Lung (tissue), 12 donors: Measurements from ENCODE around the gene OTUD5. TPM values are rescaled to one million over a fixed set of nuclear protein-coding genes. Genes with fewer than 3 reads are reported as not detected.

ENCODE experiments used
- ATAC-seq: fragments of 200-7000 bp; cut with Tn5 transposase; one replicate; pipeline ENCODE4 v1.9.1; 2020; ENCODE audit warnings: moderate number of reproducible peaks; ENCODE audit not compliant: insufficient read depth, low FRiP score
- DNase-seq, 3 donors: peaks; one replicate each; pipeline ENCODE4 v3.0.0-alpha.2; 2013 to 2017
- H3K27ac ChIP-seq, 2 donors: one replicate each; pipeline ENCODE4 v1.5.1; 2013; ENCODE audit warnings: mild to moderate bottlenecking in 2 of 2, moderate library complexity in 2 of 2, control low read depth in 1 of 2, inconsistent platforms in 1 of 2, low read depth in 1 of 2, low read length in 1 of 2
- H3K27me3 ChIP-seq, 3 donors: one replicate each; pipeline ENCODE4 v1.5.1; 2013; ENCODE audit warnings: low read length in 2 of 3; ENCODE audit not compliant: control insufficient read depth in 3 of 3, insufficient read depth in 3 of 3
- H3K36me3 ChIP-seq, 4 donors: one replicate each; pipeline ENCODE4 v1.5.1; 2013; ENCODE audit warnings: low read length in 4 of 4, mild to moderate bottlenecking in 1 of 4, moderate library complexity in 1 of 4; ENCODE audit not compliant: control insufficient read depth in 4 of 4, insufficient read depth in 4 of 4
- H3K4me1 ChIP-seq, 5 donors: one replicate each; pipeline ENCODE4 v1.5.1; 2013; ENCODE audit warnings: low read length in 5 of 5, mild to moderate bottlenecking in 2 of 5, moderate library complexity in 1 of 5; ENCODE audit not compliant: control insufficient read depth in 5 of 5, insufficient read depth in 5 of 5
- H3K4me3 ChIP-seq: one replicate; pipeline ENCODE4 v1.5.1; 2013; ENCODE audit warnings: mild to moderate bottlenecking, control low read depth, moderate library complexity
- H3K9ac ChIP-seq, 2 donors: one replicate each; pipeline ENCODE4 v1.5.1; 2013; ENCODE audit warnings: low read length in 2 of 2, control low read depth in 1 of 2; ENCODE audit not compliant: insufficient read depth in 1 of 2
- H3K9me3 ChIP-seq, 4 donors: one replicate each; pipeline ENCODE4 v1.5.1; 2013; ENCODE audit warnings: low read length in 3 of 4, mild to moderate bottlenecking in 1 of 4, moderate library complexity in 1 of 4; ENCODE audit not compliant: control insufficient read depth in 4 of 4, insufficient read depth in 3 of 4
- WGBS, 2 donors: extraction: QIAGEN DNeasy Blood & Tissue Kit; methylation state at CpG; one replicate each; pipeline ENCODE4 v1.1.7; 2013; 5-methylcytosine and 5-hydroxymethylcytosine counted together
- polyA plus RNA-seq, 2 donors: library from polyadenylated mRNA; stranded (reverse); fragments of 200-250 nt; gene quantifications; one replicate each; pipeline ENCODE4 v1.2.1, GENCODE V29; 2013
- total RNA-seq, 2 donors: library from RNA; depleted of rRNA in 1 of 2; stranded (reverse); fragments of >200 nt in 1 of 2; gene quantifications; one replicate each; pipeline ENCODE4 v1.2.1, GENCODE V29; 2014 to 2021
- TF ChIP-seq, protein P1 (sequence below): IDR thresholded peaks from 2 replicates; pipeline ENCODE4 v1.5.1; 2012; ENCODE audit warnings: mild to moderate bottlenecking; ENCODE audit errors: control extremely low read depth, extremely low read depth
- donor health status: control.
- donor health status: control.
- donor health status: Bipolar disorder and iron deficiency.
- donor health status: healthy.
- donor health status: DM: yes; HTN: yes; CAD: no.

Gene OTUD5
- total and polyA plus RNA-seq, 4 donors, result 32.4 to 48.2 (median 35.7) TPM

DNA sequence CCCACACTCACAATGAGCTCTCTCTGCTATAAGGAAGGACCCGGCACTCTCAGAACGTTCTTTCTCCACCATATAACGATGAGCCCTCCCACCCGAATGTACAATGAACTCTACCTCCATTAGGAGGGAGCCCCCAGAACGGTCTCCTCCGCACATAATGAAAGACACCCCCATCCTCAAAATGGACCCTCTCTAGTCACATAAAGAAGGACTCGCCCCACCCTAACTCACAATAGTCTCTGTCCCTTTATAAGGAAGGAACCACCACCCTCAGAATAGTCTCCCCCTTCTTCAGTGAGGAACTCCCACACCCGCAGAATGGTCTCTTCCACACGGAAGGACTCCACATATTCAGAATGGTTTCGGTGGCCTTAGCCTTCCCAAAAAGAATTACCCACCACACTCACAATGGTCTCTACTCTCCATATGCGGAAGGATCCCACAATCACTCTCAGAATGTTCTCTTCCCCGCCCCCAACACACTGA, 46.4 kb downstream of the OTUD5 start:
- ATAC-seq (no peak), DNase-seq (no peak)
- TF ChIP-seq, protein P1, sequence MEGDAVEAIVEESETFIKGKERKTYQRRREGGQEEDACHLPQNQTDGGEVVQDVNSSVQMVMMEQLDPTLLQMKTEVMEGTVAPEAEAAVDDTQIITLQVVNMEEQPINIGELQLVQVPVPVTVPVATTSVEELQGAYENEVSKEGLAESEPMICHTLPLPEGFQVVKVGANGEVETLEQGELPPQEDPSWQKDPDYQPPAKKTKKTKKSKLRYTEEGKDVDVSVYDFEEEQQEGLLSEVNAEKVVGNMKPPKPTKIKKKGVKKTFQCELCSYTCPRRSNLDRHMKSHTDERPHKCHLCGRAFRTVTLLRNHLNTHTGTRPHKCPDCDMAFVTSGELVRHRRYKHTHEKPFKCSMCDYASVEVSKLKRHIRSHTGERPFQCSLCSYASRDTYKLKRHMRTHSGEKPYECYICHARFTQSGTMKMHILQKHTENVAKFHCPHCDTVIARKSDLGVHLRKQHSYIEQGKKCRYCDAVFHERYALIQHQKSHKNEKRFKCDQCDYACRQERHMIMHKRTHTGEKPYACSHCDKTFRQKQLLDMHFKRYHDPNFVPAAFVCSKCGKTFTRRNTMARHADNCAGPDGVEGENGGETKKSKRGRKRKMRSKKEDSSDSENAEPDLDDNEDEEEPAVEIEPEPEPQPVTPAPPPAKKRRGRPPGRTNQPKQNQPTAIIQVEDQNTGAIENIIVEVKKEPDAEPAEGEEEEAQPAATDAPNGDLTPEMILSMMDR, result no peak
- H3K36me3 ChIP-seq, result peaks cover 0 to 7% (median 1%) of the 10 kb centered on the region in 4 donors
- peaks cover 0 to 4% (median 0%) of the 10 kb centered on the region in 4 donors for H3K9me3 ChIP-seq
- H3K4me1 ChIP-seq, result peaks cover 0 to 8% (median 5%) of the 10 kb centered on the region in 5 donors
- peak overlapping the region; percentile 62 for H3K4me3 ChIP-seq
- H3K27ac ChIP-seq, result peak overlapping the region; percentile 76 to 81
- H3K27me3 ChIP-seq, result no peaks in the 10 kb centered on the region
- 1 to 24% methylated on average over 10 to 12 of the region's 12 CpGs for WGBS, 2 donors
- peak overlapping the region in 1 of 2 donors; percentile 41 for H3K9ac ChIP-seq

- no peak overlapping the region for H3K4me3 ChIP-seq
- peaks cover 0 to 4% (median 0%) of the 10 kb centered on the region in 4 donors for H3K9me3 ChIP-seq
- peaks cover 0 to 8% (median 5%) of the 10 kb centered on the region in 5 donors for H3K4me1 ChIP-seq
- 90 to 91% methylated on average over 8 to 17 of the region's 17 CpGs for WGBS, 2 donors
- H3K9ac ChIP-seq, result no peak overlapping the region
- H3K36me3 ChIP-seq, result peaks cover 0 to 12% (median 1%) of the 10 kb centered on the region in 4 donors
- TF ChIP-seq, protein P1, result no peak
- no peak overlapping the region for H3K27ac ChIP-seq
- H3K27me3 ChIP-seq, result no peaks in the 10 kb centered on the region
- DNase-seq (no peak), ATAC-seq (no peak)
Observed at GRCh38 chrX:48909703-48910294, 47.6 kb downstream of the OTUD5 start.

GRCh38 chrX:48908600-48908999, 48.8 kb downstream of the OTUD5 start:
- TF ChIP-seq, protein P1, result no peak
- peaks cover 0 to 8% (median 5%) of the 10 kb centered on the region in 5 donors for H3K4me1 ChIP-seq
- peaks cover 0 to 7% (median 3%) of the 10 kb centered on the region in 4 donors for H3K36me3 ChIP-seq
- no peaks in the 10 kb centered on the region for H3K27me3 ChIP-seq
- H3K9me3 ChIP-seq, result peaks cover 0 to 4% (median 0%) of the 10 kb centered on the region in 4 donors
- ATAC-seq (no peak), DNase-seq (no peak)
- no peak overlapping the region for H3K9ac ChIP-seq
- WGBS, 2 donors, result 73 to 83% methylated on average over 1 of the region's 1 CpG
- no peak overlapping the region for H3K27ac ChIP-seq
- no peak overlapping the region for H3K4me3 ChIP-seq
